CD14-positive monocyte (primary cell): ENCODE results near the gene ASF1B. TPM values are rescaled to one million over a fixed set of nuclear protein-coding genes. Genes with fewer than 3 reads are reported as not detected.

Experiments
- DNase-seq, 3 donors: peaks; one replicate each; pipeline ENCODE4 v3.0.0-alpha.2; 2011 to 2022
- H2AFZ ChIP-seq: 2 replicates; pipeline ENCODE4 v1.6.0; 2012; ENCODE audit warnings: mild to moderate bottlenecking, low read depth, low read length, inconsistent platforms; ENCODE audit not compliant: insufficient read depth, poor library complexity, severe bottlenecking
- H3K27ac ChIP-seq, 2 donors: 1 replicate in 1 of 2; 2 replicates in 1 of 2; pipeline ENCODE4 v1.5.1; 2012 to 2013; ENCODE audit warnings: low read length in 2 of 2, control low read depth in 1 of 2, inconsistent platforms in 1 of 2, low read depth in 1 of 2, mild to moderate bottlenecking in 1 of 2
- H3K27me3 ChIP-seq, 2 donors: one replicate each; pipeline versions ENCODE4 v1.6.0 to v1.6.1; 2011 to 2013; ENCODE audit warnings: low read length in 2 of 2; ENCODE audit not compliant: control insufficient read depth in 2 of 2, insufficient read depth in 2 of 2
- H3K36me3 ChIP-seq, 2 donors: replicated peaks in 1 of 2; 1 replicate in 1 of 2; 2 replicates in 1 of 2; pipeline versions ENCODE4 v1.5.1 to v1.6.1; 2012 to 2013; ENCODE audit warnings: low read length in 2 of 2, control low read depth in 1 of 2, inconsistent platforms in 1 of 2, mild to moderate bottlenecking in 1 of 2; ENCODE audit not compliant: insufficient read depth in 2 of 2, control insufficient read depth in 1 of 2
- H3K4me1 ChIP-seq, 2 donors: 1 replicate in 1 of 2; 2 replicates in 1 of 2; pipeline versions ENCODE4 v1.5.1 to v1.6.1; 2012 to 2013; ENCODE audit warnings: low read length in 2 of 2, control low read depth in 1 of 2, inconsistent platforms in 1 of 2, mild to moderate bottlenecking in 1 of 2, moderate library complexity in 1 of 2; ENCODE audit not compliant: insufficient read depth in 2 of 2, control insufficient read depth in 1 of 2
- H3K4me2 ChIP-seq: replicated peaks from 2 replicates; pipeline ENCODE3; 2012; ENCODE audit warnings: low read length, moderate library complexity, mild to moderate bottlenecking; ENCODE audit not compliant: poor library complexity, severe bottlenecking; ENCODE audit errors: extremely low read depth
- H3K4me3 ChIP-seq, 3 experiments: fragments of 200-600 bp in 1 of 3; sonication (generic) in 1 of 3; replicated peaks in 1 of 3; 1 replicate in 2 of 3; 2 replicates in 1 of 3; pipeline ENCODE4 v1.5.1; 2011 to 2013; ENCODE audit warnings: low read length in 3 of 3, mild to moderate bottlenecking in 3 of 3, control low read depth in 2 of 3, low read depth in 2 of 3, inconsistent platforms in 1 of 3, moderate library complexity in 1 of 3
- H3K79me2 ChIP-seq: 2 replicates; pipeline ENCODE4 v1.6.0; 2012; ENCODE audit warnings: mild to moderate bottlenecking, control low read depth, inconsistent platforms, low read length, moderate library complexity; ENCODE audit not compliant: insufficient read depth
- H3K9ac ChIP-seq: 2 replicates; pipeline ENCODE4 v1.6.0; 2017; ENCODE audit warnings: low read length, mild to moderate bottlenecking; ENCODE audit not compliant: insufficient read depth, poor library complexity, severe bottlenecking
- H3K9me3 ChIP-seq, 2 donors: replicated peaks in 1 of 2; 1 replicate in 1 of 2; 2 replicates in 1 of 2; pipeline versions ENCODE4 v1.5.1 to v1.6.1; 2012 to 2013; ENCODE audit warnings: low read length in 2 of 2, control low read depth in 1 of 2; ENCODE audit not compliant: control insufficient read depth in 1 of 2, insufficient read depth in 1 of 2
- H4K20me1 ChIP-seq: 2 replicates; pipeline ENCODE4 v1.6.0; 2012; ENCODE audit warnings: mild to moderate bottlenecking, low read length, control low read depth, moderate library complexity; ENCODE audit not compliant: insufficient read depth
- H3K27ac Mint-ChIP-seq, 7 donors: one replicate each; pipeline ENCODE4 v1.8.0; 2020; ENCODE audit warnings: mild to moderate bottlenecking in 7 of 7, mixed read lengths in 7 of 7, moderate library complexity in 6 of 7, inconsistent platforms in 2 of 7
- H3K27me3 Mint-ChIP-seq, 3 donors: one replicate each; pipeline ENCODE4 v1.8.0; 2021 to 2022; ENCODE audit warnings: low read depth in 3 of 3, mild to moderate bottlenecking in 3 of 3, mixed read lengths in 3 of 3, moderate library complexity in 3 of 3, inconsistent platforms in 1 of 3
- H3K36me3 Mint-ChIP-seq, 2 donors: one replicate each; pipeline ENCODE4 v1.8.0; 2020; ENCODE audit warnings: mixed read lengths in 2 of 2, inconsistent platforms in 1 of 2, mild to moderate bottlenecking in 1 of 2
- H3K4me1 Mint-ChIP-seq: one replicate; pipeline ENCODE4 v1.8.0; 2020; ENCODE audit warnings: mild to moderate bottlenecking, mixed read lengths
- H3K4me3 Mint-ChIP-seq, 2 donors: one replicate each; pipeline ENCODE4 v1.8.0; 2020; ENCODE audit warnings: mild to moderate bottlenecking in 2 of 2, mixed read lengths in 2 of 2, moderate library complexity in 1 of 2
- H3K9me3 Mint-ChIP-seq, 7 donors: one replicate each; pipeline ENCODE4 v1.8.0; 2020 to 2022; ENCODE audit warnings: mixed read lengths in 7 of 7, mild to moderate bottlenecking in 6 of 7, moderate library complexity in 6 of 7, inconsistent platforms in 2 of 7
- CTCF ChIP-seq: fragments of 200-600 bp; IDR thresholded peaks from one replicate; pipeline ENCODE4 v1.8.0; 2022; ENCODE audit warnings: antibody characterized with exemption, mild to moderate bottlenecking
- WGBS: methylation state at CpG from one replicate; pipeline ENCODE4 v1.1.5; 2013; ENCODE audit warnings: missing lambda C conversion rate; ENCODE audit not compliant: insufficient coverage; 5-methylcytosine and 5-hydroxymethylcytosine counted together
- intact Hi-C, 2 donors: fragments of 100-400 bp; cut with micrococcal nuclease; formaldehyde crosslinking; loops; one replicate each; pipeline versions ENCODE4 v1.15.0 to v1.15.1; 2023
- polyA plus RNA-seq, 3 donors: library from polyadenylated mRNA; depleted of rRNA in 1 of 3; unstranded in 2 of 3; stranded (reverse) in 1 of 3; fragments of 300-500 nt in 2 of 3; fragments of >200 nt in 1 of 3; fragmentation: Illumina TruSeq in 2 of 3; gene quantifications; 1 replicate in 2 of 3; 2 replicates in 1 of 3; pipeline ENCODE4 v1.2.3, GENCODE V29; 2012 to 2021

ASF1B gene
- polyA plus RNA-seq, 3 donors, result 6.3 to 13.4 (median 9.2) TPM

- peaks cover 0 to 2% of the 10 kb centered on the region in 2 donors for H3K27me3 ChIP-seq
- peaks cover 6 to 8% of the 10 kb centered on the region in 2 donors for H3K9me3 ChIP-seq
- peaks cover 18 to 23% of the 10 kb centered on the region in 2 donors for H3K4me1 ChIP-seq
- Mint-ChIP-seq H3K4me1 (peaks cover 15% of the 10 kb centered on the region), H3K27ac (peak overlapping the region; percentile 83 to 97 (median 94)), H3K4me3 (peak overlapping the region; percentile 99), H3K9me3 (peaks cover 0 to 14% (median 9%) of the 10 kb centered on the region in 7 donors), H3K27me3 (peaks cover 0 to 6% (median 5%) of the 10 kb centered on the region in 3 donors), H3K36me3 (peaks cover 30 to 37% of the 10 kb centered on the region in 2 donors)
- H3K36me3 ChIP-seq, result peaks cover 16 to 28% of the 10 kb centered on the region in 2 donors
- H3K4me2 ChIP-seq, result peak overlapping the region; percentile 100
- H3K4me3 ChIP-seq, result peak overlapping the region; percentile 61 to 90 (median 64)
- H4K20me1 ChIP-seq, result peaks cover 55% of the 10 kb centered on the region
- no peak for DNase-seq
- WGBS, result 14% methylated on average over 9 of the region's 15 CpGs
- peak overlapping the region; percentile 65 for H3K9ac ChIP-seq
- H3K27ac ChIP-seq, result no peak overlapping the region
- peak overlapping the region; percentile 72 for H2AFZ ChIP-seq
- TF ChIP-seq CTCF, result no peak
- peaks cover 7% of the 10 kb centered on the region for H3K79me2 ChIP-seq
- intact Hi-C loops, result loop anchor here in 1 of 2 donors (5.0 kb wide), 1 partner anchor 45 kb away; the partner anchor contains the start of gene ASF1B
Measured at GRCh38 chr19:14091813-14092462, 44.5 kb downstream of the ASF1B start.

DNA sequence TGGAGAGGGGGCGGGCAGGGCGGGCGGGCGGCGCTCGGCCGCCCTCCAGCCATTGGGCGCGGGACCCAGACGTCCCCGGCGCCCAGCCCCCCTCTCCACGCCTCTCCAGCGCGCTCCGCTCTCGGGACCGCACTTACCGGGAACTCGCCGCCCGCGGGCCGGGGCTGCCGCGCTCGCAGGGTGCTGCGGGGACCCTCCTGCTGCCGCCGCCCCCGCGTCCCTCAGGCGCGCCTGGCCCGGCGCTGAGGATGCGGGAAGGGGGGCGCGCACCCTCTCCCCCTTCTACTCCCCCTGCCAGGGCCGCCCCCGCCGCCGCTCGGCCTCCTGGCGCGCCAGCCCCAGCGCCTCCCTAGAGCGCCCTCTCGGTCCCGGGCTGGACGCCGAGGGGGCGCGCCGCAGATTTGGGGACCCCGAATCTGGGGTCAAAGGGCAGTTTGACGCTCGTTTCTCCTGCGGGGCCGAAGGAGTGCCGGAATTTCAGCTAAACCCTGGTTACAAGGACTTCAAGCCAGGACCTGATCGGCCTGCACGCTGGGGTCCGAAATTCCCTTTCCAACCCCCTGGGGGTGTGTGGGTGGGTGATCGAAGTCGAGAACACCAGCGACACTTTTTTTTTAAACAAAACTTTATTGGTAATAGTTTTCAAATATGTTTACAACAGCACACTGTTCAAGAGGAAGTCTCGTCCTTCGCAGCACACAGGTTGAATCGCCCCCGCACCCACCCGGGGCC lies 45.1 kb downstream of the ASF1B start:
- Histone ChIP-seq H3K4me1 (peaks cover 18 to 23% of the 10 kb centered on the region in 2 donors), H3K27ac (peak overlapping the region; percentile 50 to 59), H2AFZ (peak overlapping the region; percentile 72), H3K4me2 (peak overlapping the region; percentile 100), H3K9ac (peak overlapping the region; percentile 65), H3K79me2 (peaks cover 7% of the 10 kb centered on the region), H3K27me3 (peaks cover 0 to 2% of the 10 kb centered on the region in 2 donors), H3K36me3 (peaks cover 9 to 21% of the 10 kb centered on the region in 2 donors), H3K4me3 (peak overlapping the region; percentile 61 to 90 (median 64)), H3K9me3 (peaks cover 6 to 8% of the 10 kb centered on the region in 2 donors), H4K20me1 (peaks cover 48% of the 10 kb centered on the region)
- H3K36me3 Mint-ChIP-seq, result peaks cover 29 to 34% of the 10 kb centered on the region in 2 donors
- peaks cover 0 to 14% (median 9%) of the 10 kb centered on the region in 7 donors for H3K9me3 Mint-ChIP-seq
- TF ChIP-seq CTCF, result no peak
- WGBS, result 0% methylated on average over 37 of the region's 72 CpGs
- intact Hi-C loops, result loop anchor here in 1 of 2 donors (5.0 kb wide), 1 partner anchor 46 kb away; the partner anchor contains the start of gene ASF1B
- H3K4me3 Mint-ChIP-seq, result peak overlapping the region; percentile 99
- H3K27me3 Mint-ChIP-seq, result peaks cover 0 to 6% (median 5%) of the 10 kb centered on the region in 3 donors
- H3K4me1 Mint-ChIP-seq, result peaks cover 15% of the 10 kb centered on the region
- DNase-seq, result peak; percentile 34 to 54 (median 43)
- H3K27ac Mint-ChIP-seq, result peak overlapping the region; percentile 83 to 97 (median 94)
